ENCODE data around the gene LAMC1. TPM values are rescaled to one million over a fixed set of nuclear protein-coding genes. Genes with fewer than 3 reads are reported as not detected.

LAMC1 gene
- total and polyA plus RNA-seq, 2 experiments from 2014 or later = 78.4 to 185 TPM

DNA sequence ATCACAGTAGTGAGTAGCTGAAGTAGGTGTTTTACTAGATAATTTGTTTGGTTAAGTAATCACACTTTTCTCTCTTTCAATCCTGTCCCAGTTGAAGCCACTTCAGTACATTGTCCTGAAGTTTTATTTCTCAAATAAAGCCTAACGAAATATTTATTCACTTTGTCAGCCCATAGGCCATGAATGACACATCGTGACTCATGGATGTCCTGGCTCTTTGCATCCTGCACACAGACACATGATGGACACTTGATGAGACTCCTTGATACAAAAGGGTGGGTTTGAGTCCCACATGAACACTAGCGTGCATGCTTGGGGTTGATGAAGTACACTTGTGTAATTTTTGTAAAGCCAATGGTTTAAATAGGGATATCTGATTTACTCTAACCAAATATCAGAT is 140.1 kb downstream of the LAMC1 start:
- Histone ChIP-seq H4K20me1 (ENCODE audit: insufficient read depth, poor library complexity, severe bottlenecking) (no peaks in the 10 kb centered on the region), H3K4me1 (ENCODE audit: insufficient read depth) (peaks cover 6% of the 10 kb centered on the region), H3K27me3 (no peaks in the 10 kb centered on the region), H3K79me2 (no peaks in the 10 kb centered on the region), H3K9me2 (replicated peaks; ENCODE audit: insufficient read depth) (no peaks in the 10 kb centered on the region), H3K27ac (peak overlapping the region; percentile 79), H2AFZ (no peak overlapping the region), H3K4me2 (no peak overlapping the region), H3K36me3 (replicated peaks; ENCODE audit: insufficient read depth, low read depth) (no peaks in the 10 kb centered on the region), H3K4me3 (no peak overlapping the region), H3K9me3 (ENCODE audit: low read depth) (no peaks in the 10 kb centered on the region)
- TF ChIP-seq EZH2phosphoT487 (IDR thresholded peaks at IDR 0.05; ENCODE audit: low read depth, severe bottlenecking, unreplicated experiment) = no peak
- TF ChIP-seq, protein P1, sequence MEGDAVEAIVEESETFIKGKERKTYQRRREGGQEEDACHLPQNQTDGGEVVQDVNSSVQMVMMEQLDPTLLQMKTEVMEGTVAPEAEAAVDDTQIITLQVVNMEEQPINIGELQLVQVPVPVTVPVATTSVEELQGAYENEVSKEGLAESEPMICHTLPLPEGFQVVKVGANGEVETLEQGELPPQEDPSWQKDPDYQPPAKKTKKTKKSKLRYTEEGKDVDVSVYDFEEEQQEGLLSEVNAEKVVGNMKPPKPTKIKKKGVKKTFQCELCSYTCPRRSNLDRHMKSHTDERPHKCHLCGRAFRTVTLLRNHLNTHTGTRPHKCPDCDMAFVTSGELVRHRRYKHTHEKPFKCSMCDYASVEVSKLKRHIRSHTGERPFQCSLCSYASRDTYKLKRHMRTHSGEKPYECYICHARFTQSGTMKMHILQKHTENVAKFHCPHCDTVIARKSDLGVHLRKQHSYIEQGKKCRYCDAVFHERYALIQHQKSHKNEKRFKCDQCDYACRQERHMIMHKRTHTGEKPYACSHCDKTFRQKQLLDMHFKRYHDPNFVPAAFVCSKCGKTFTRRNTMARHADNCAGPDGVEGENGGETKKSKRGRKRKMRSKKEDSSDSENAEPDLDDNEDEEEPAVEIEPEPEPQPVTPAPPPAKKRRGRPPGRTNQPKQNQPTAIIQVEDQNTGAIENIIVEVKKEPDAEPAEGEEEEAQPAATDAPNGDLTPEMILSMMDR (IDR thresholded peaks at IDR 0.05; ENCODE audit: poor library complexity) = no peak
- no peak for TF ChIP-seq EZH2 (IDR thresholded peaks at IDR 0.05; ENCODE audit: borderline replicate concordance)
- WGBS (ENCODE audit: low lambda C conversion rate, missing lambda C conversion rate) = 91% methylated on average over 3 of the region's 3 CpGs
- DNase-seq (ENCODE audit: low spot score) = no peak

DNA sequence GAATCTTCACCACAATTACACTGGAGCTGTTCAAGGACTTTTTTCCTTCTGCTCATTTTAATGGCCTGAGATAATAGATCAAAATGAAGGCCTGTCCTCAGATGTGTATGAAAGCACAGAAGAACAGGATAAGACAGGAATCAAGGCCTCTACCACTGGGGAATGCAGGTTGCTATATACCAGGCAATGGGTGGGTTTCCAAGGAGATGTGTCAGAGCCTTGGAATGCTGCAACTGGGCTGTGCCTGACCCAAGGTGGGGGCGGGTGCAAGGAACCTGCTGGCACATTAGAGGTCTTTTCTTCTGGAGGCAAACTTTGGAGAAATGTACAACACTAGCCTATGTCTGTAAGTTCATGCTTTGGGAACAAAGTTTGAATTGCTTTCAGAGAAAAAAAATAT is 141.1 kb downstream of the LAMC1 start:
- DNase-seq (ENCODE audit: low spot score) = peak; percentile 60
- H3K27me3 ChIP-seq = no peaks in the 10 kb centered on the region
- H2AFZ ChIP-seq = no peak overlapping the region
- 75% methylated on average over 1 of the region's 1 CpG for WGBS (ENCODE audit: low lambda C conversion rate, missing lambda C conversion rate)
- no peaks in the 10 kb centered on the region for H3K79me2 ChIP-seq
- peak overlapping the region; percentile 79 for H3K27ac ChIP-seq
- no peak overlapping the region for H3K4me2 ChIP-seq
- no peaks in the 10 kb centered on the region for H3K36me3 ChIP-seq (replicated peaks; ENCODE audit: insufficient read depth, low read depth)
- H3K9me3 ChIP-seq (ENCODE audit: low read depth) = no peaks in the 10 kb centered on the region
- H3K9me2 ChIP-seq (replicated peaks; ENCODE audit: insufficient read depth) = no peaks in the 10 kb centered on the region
- peaks cover 6% of the 10 kb centered on the region for H3K4me1 ChIP-seq (ENCODE audit: insufficient read depth)
- H3K4me3 ChIP-seq = no peak overlapping the region
- TF ChIP-seq, protein P1 (IDR thresholded peaks at IDR 0.05; ENCODE audit: poor library complexity) = no peak
- TF ChIP-seq EZH2 (IDR thresholded peaks at IDR 0.05; ENCODE audit: borderline replicate concordance) = no peak
- TF ChIP-seq EZH2phosphoT487 (IDR thresholded peaks at IDR 0.05; ENCODE audit: low read depth, severe bottlenecking, unreplicated experiment) = no peak
- H4K20me1 ChIP-seq (ENCODE audit: insufficient read depth, poor library complexity, severe bottlenecking) = no peaks in the 10 kb centered on the region

DNA sequence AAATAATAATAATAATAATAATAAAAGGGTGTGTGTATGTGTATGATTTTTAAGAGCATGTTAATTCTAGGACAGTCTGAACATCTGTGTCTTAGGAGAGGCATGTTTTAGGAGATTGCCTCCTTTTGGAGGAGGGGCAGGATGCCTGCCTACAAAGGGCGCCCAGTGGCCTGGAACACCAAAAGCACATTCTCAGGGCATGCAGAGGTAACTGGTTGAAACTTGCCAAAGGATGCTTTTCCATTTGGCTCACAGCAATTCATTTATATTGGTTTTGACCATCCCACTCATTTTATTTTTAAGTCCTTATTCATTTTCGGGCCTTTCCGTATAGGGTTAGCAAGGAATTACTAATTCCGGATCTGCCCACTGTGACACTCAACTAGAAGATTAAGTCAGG is 141.7 kb downstream of the LAMC1 start:
- H3K9me3 ChIP-seq (ENCODE audit: low read depth) = no peaks in the 10 kb centered on the region
- H4K20me1 ChIP-seq (ENCODE audit: insufficient read depth, poor library complexity, severe bottlenecking) = no peaks in the 10 kb centered on the region
- no peak overlapping the region for H3K4me2 ChIP-seq
- H3K27me3 ChIP-seq = no peaks in the 10 kb centered on the region
- 98% methylated on average over 4 of the region's 4 CpGs for WGBS (ENCODE audit: low lambda C conversion rate, missing lambda C conversion rate)
- no peaks in the 10 kb centered on the region for H3K9me2 ChIP-seq (replicated peaks; ENCODE audit: insufficient read depth)
- peaks cover 6% of the 10 kb centered on the region for H3K4me1 ChIP-seq (ENCODE audit: insufficient read depth)
- no peak overlapping the region for H3K4me3 ChIP-seq
- no peak overlapping the region for H2AFZ ChIP-seq
- H3K79me2 ChIP-seq = no peaks in the 10 kb centered on the region
- H3K36me3 ChIP-seq (replicated peaks; ENCODE audit: insufficient read depth, low read depth) = no peaks in the 10 kb centered on the region
- no peak for TF ChIP-seq EZH2 (IDR thresholded peaks at IDR 0.05; ENCODE audit: borderline replicate concordance)
- no peak for TF ChIP-seq EZH2phosphoT487 (IDR thresholded peaks at IDR 0.05; ENCODE audit: low read depth, severe bottlenecking, unreplicated experiment)
- TF ChIP-seq, protein P1 (IDR thresholded peaks at IDR 0.05; ENCODE audit: poor library complexity) = no peak
- DNase-seq (ENCODE audit: low spot score) = no peak
- H3K27ac ChIP-seq = peak overlapping the region; percentile 5

DNA sequence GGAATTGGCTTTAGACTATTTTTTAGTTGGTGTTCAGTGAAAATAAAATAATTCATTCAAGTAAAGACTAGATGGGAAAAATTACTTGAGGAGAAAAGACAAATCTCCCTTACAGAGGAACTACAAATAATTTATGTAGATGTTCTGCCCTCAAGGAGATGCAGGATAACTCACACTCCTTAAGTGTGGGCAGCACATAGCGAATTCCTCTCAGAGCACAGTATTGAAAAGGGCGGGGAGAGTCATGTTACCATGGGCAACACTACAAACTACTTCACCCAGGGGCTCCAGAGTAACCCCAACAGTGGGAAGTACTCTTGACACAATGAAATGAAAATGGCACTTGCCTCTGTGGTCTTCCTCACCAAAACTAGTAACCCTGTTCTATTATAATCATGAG is 142.2 kb downstream of the LAMC1 start:
- H3K27me3 ChIP-seq = no peaks in the 10 kb centered on the region
- H3K4me1 ChIP-seq (ENCODE audit: insufficient read depth) = peaks cover 6% of the 10 kb centered on the region
- no peak overlapping the region for H2AFZ ChIP-seq
- TF ChIP-seq EZH2phosphoT487 (IDR thresholded peaks at IDR 0.05; ENCODE audit: low read depth, severe bottlenecking, unreplicated experiment) (no peak), EZH2 (IDR thresholded peaks at IDR 0.05; ENCODE audit: borderline replicate concordance) (no peak)
- TF ChIP-seq, protein P1 (IDR thresholded peaks at IDR 0.05; ENCODE audit: poor library complexity) = no peak
- no peaks in the 10 kb centered on the region for H3K9me2 ChIP-seq (replicated peaks; ENCODE audit: insufficient read depth)
- no peaks in the 10 kb centered on the region for H3K36me3 ChIP-seq (replicated peaks; ENCODE audit: insufficient read depth, low read depth)
- no peak overlapping the region for H3K4me3 ChIP-seq
- H3K79me2 ChIP-seq = no peaks in the 10 kb centered on the region
- H3K9me3 ChIP-seq (ENCODE audit: low read depth) = no peaks in the 10 kb centered on the region
- DNase-seq (ENCODE audit: low spot score) = no peak
- 96% methylated on average over 2 of the region's 2 CpGs for WGBS (ENCODE audit: low lambda C conversion rate, missing lambda C conversion rate)
- H4K20me1 ChIP-seq (ENCODE audit: insufficient read depth, poor library complexity, severe bottlenecking) = no peaks in the 10 kb centered on the region
- H3K27ac ChIP-seq = no peak overlapping the region
- H3K4me2 ChIP-seq = no peak overlapping the region

Data from hepatocyte (in vitro differentiated cells).